ENCODE data around the gene SLC24A4.

DNA sequence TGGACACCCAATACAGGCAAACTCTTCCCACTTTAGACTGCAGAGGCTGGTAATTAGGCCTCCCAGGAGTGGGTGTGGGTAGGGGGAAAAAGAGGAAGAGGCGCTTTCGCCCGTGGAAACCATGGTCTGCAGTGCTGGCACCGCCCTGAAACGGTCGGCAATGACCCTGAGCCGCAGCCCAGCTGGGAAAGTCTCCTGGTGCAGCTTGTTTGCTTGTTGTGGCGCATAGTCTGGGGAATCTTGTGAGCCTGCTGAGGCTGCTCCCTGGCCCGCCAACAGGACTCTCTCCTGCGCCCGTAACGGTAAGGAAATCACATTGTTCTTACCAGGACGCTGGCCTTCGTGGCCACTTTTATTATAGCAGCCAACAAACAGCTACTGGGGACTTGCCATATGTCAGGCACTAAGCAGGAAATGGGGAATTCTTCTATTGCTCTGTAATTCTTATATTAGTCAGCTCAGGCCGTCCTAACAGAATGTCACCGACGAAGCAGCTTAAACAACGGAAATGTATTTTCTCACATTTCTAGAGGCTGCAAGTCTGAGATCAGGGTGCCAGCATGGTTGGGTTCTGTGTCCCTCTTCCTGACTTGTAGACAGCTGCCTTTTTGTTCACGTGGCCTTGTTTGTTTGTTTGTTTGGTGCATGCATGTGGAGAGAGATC is 138.1 kb downstream of the SLC24A4 start:
- TF ChIP-seq, protein P1, sequence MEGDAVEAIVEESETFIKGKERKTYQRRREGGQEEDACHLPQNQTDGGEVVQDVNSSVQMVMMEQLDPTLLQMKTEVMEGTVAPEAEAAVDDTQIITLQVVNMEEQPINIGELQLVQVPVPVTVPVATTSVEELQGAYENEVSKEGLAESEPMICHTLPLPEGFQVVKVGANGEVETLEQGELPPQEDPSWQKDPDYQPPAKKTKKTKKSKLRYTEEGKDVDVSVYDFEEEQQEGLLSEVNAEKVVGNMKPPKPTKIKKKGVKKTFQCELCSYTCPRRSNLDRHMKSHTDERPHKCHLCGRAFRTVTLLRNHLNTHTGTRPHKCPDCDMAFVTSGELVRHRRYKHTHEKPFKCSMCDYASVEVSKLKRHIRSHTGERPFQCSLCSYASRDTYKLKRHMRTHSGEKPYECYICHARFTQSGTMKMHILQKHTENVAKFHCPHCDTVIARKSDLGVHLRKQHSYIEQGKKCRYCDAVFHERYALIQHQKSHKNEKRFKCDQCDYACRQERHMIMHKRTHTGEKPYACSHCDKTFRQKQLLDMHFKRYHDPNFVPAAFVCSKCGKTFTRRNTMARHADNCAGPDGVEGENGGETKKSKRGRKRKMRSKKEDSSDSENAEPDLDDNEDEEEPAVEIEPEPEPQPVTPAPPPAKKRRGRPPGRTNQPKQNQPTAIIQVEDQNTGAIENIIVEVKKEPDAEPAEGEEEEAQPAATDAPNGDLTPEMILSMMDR (IDR thresholded peaks at IDR 0.05; ENCODE audit: insufficient read depth, low read length, poor library complexity, severe bottlenecking): no peak
- no peak for TF ChIP-seq EZH2phosphoT487 (conservative IDR thresholded peaks at IDR 0.05; ENCODE audit: low read length)
